ENCODE data around the gene SSC4D.
"Not testable (repeated sequence)": the region's sequence is repeated elsewhere in the genome, so short reads cannot be mapped to it uniquely, and the experiment has no call there.

DNA sequence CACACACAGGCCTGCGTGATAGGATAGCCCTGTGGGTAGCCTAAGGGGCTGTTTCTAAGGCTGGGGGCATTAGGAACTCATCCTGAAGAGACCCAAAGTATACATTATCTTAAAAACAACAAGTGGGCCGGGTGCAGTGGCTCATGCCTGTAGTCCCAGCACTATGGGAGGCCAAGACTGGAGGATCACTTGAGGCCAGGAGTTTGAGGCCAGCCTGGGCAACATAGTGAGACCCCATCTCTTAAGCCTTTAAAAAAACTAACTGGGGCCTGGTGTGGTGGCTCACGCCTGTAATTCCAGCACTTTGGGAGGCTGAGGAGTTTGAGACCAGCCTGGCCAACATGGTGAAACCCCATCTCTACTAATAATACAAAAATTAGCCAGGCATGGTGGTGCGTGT, 16.1 kb upstream of the SSC4D start:
- TF ChIP-seq, protein P1, sequence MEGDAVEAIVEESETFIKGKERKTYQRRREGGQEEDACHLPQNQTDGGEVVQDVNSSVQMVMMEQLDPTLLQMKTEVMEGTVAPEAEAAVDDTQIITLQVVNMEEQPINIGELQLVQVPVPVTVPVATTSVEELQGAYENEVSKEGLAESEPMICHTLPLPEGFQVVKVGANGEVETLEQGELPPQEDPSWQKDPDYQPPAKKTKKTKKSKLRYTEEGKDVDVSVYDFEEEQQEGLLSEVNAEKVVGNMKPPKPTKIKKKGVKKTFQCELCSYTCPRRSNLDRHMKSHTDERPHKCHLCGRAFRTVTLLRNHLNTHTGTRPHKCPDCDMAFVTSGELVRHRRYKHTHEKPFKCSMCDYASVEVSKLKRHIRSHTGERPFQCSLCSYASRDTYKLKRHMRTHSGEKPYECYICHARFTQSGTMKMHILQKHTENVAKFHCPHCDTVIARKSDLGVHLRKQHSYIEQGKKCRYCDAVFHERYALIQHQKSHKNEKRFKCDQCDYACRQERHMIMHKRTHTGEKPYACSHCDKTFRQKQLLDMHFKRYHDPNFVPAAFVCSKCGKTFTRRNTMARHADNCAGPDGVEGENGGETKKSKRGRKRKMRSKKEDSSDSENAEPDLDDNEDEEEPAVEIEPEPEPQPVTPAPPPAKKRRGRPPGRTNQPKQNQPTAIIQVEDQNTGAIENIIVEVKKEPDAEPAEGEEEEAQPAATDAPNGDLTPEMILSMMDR (IDR thresholded peaks at IDR 0.05; ENCODE audit: low read depth, low read length): not testable (repeated sequence)
- TF ChIP-seq EZH2phosphoT487 (IDR thresholded peaks at IDR 0.05; ENCODE audit: low read depth): not testable (repeated sequence)
